Bone marrow (tissue), 2 donors: ENCODE results near the gene DHPS.
"Not testable (repeated sequence)": the region's sequence is repeated elsewhere in the genome, so short reads cannot be mapped to it uniquely, and the experiment has no call there.

Source experiments
- DNase-seq, 2 donors: peaks; one replicate each; lab custom pipeline; 2025; lab: John Stamatoyannopoulos, UW

DHPS gene

GRCh38 chr19:12681074-12681987 is at the start of gene DHPS:
Gene DHPS (minus strand): TSS chr19:12681880. CDS start chr19:12681766, 114 bp downstream.
- peak; percentile 87 to 95 for DNase-seq

- DNase-seq, result no peak
Observed at GRCh38 chr19:12731337-12731736, 49.7 kb upstream of the DHPS start.

- DNase-seq, result no peak
Observed at GRCh38 chr19:12730064-12730463, 48.4 kb upstream of the DHPS start.

GRCh38 chr19:12727745-12728433 is 46.2 kb upstream of the DHPS start:
- DNase-seq, result no peak

- DNase-seq, result no peak
Observed at GRCh38 chr19:12726988-12727316, 45.3 kb upstream of the DHPS start.

- not testable (repeated sequence) for DNase-seq
Observed at GRCh38 chr19:12725612-12726011, 43.9 kb upstream of the DHPS start.

GRCh38 chr19:12723641-12724426 is 42.2 kb upstream of the DHPS start, which contains the start of gene TNPO2:
Gene TNPO2 (minus strand): TSS chr19:12723932. CDS start chr19:12720977, 2,955 bp downstream.
- peak; percentile 19 to 37 for DNase-seq

GRCh38 chr19:12723381-12723640 is 41.6 kb upstream of the DHPS start:
- no peak for DNase-seq

GRCh38 chr19:12722566-12723380 is 41.1 kb upstream of the DHPS start:
- peak; percentile 67 to 93 for DNase-seq

GRCh38 chr19:12721656-12722565 is 40.2 kb upstream of the DHPS start:
- DNase-seq, result peak; percentile 31 to 43

- DNase-seq, result no peak
Observed at GRCh38 chr19:12720851-12721655, 39.4 kb upstream of the DHPS start.

GRCh38 chr19:12720296-12720695 is 38.6 kb upstream of the DHPS start:
- no peak for DNase-seq

- no peak for DNase-seq
Observed at GRCh38 chr19:12715929-12716328, 34.2 kb upstream of the DHPS start.

- no peak for DNase-seq
Observed at GRCh38 chr19:12715102-12715501, 33.4 kb upstream of the DHPS start.

GRCh38 chr19:12713304-12713703 is 31.6 kb upstream of the DHPS start:
- DNase-seq, result not testable (repeated sequence)

GRCh38 chr19:12712077-12712476 is 30.4 kb upstream of the DHPS start:
- not testable (repeated sequence) for DNase-seq

GRCh38 chr19:12711187-12711586 is 29.5 kb upstream of the DHPS start:
- no peak for DNase-seq

GRCh38 chr19:12708641-12709040 is 27.0 kb upstream of the DHPS start:
- DNase-seq, result no peak

- DNase-seq, result no peak
Observed at GRCh38 chr19:12706332-12706718, 24.6 kb upstream of the DHPS start.
